HG03196 (cell line): ENCODE data around the gene NUDC.
"Not testable (repeated sequence)": the region's sequence is repeated elsewhere in the genome, so short reads cannot be mapped to it uniquely, and the experiment has no call there.

ENCODE experiments used
- ATAC-seq: cut with Tn5 transposase; IDR thresholded peaks from one replicate; pipeline ENCODE4 v1.9.1; 2021; ENCODE audit not compliant: unreplicated experiment

Gene NUDC

GRCh38 chr1:26911399-26912146 is 10.0 kb upstream of the NUDC start:
- ATAC-seq, result no peak

DNA sequence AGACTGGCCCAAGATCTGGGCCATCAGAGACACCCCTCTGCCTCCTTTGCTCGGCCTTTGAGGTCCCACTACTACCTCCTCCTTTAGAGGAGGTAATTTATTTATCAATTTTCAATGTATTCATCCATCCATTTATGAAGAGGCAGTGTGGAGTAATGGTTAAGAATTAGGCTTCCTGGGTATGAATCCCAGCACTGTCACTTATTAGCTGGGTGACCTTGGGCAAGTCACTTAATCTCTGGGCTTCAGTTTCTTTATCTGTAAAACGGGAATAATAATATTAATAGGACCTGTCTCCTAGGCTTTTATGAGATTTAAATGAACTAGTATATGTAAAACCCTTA is 9.4 kb upstream of the NUDC start:
- ATAC-seq, result no peak

DNA sequence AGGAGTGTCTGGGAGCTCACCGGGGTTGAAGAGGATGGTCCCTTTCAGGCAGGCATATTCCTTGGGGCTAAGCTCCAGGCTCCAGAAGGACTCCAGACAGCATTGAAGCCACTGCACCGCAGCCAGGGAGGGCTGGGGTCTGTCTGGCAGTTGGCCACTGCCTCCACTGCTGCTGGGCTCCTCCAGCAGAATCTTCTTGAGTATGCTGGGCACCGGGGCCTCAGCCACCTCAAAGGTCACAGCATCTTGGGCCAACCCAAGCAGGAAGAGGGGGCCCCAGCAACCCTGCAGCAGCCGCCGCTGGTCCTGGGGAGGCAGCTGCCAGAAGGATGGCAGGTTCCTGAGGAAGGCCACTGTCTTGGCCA is 8.2 kb upstream of the NUDC start:
- ATAC-seq, result no peak

GRCh38 chr1:26913754-26914619 is 7.6 kb upstream of the NUDC start, which contains the start of gene NR0B2:
Gene NR0B2, minus strand, starts transcription at chr1:26913975. Its CDS starts 35 bp downstream, at chr1:26913940.
- no peak for ATAC-seq

- ATAC-seq, result no peak
Measured at GRCh38 chr1:26915204-26915842, 6.2 kb upstream of the NUDC start.

DNA sequence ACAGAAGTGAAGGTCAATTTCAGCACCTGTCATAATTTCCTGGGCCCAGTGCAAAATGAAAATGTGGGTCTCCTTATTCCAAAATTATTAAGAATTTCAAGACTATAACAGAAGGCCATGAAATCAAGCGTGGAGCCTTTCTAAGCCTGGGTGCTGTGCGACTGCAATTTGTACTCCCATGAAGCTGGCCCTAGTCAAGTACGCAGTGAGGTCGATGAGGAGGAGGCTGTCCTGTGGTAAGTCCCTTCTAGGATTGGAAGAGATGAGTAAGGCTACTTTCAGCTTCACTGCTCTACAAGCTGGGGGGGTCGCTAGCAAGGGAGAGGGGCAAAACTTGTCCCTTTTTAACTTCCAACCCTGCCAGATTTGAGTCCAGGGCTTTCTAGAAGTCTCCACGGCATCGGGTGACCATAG is 410 bp upstream of the NUDC start:
- ATAC-seq, result no peak

- ATAC-seq, result no peak
Measured at GRCh38 chr1:26922431-26922729, 837 bp downstream of the NUDC start.

GRCh38 chr1:26922901-26923300 is 1.4 kb downstream of the NUDC start:
- ATAC-seq, result no peak

GRCh38 chr1:26923711-26924110 is 2.2 kb downstream of the NUDC start:
- ATAC-seq, result no peak

GRCh38 chr1:26932531-26932930 is 11.0 kb downstream of the NUDC start:
- ATAC-seq, result no peak

- ATAC-seq, result no peak
Measured at GRCh38 chr1:26936823-26937222, 15.3 kb downstream of the NUDC start.

DNA sequence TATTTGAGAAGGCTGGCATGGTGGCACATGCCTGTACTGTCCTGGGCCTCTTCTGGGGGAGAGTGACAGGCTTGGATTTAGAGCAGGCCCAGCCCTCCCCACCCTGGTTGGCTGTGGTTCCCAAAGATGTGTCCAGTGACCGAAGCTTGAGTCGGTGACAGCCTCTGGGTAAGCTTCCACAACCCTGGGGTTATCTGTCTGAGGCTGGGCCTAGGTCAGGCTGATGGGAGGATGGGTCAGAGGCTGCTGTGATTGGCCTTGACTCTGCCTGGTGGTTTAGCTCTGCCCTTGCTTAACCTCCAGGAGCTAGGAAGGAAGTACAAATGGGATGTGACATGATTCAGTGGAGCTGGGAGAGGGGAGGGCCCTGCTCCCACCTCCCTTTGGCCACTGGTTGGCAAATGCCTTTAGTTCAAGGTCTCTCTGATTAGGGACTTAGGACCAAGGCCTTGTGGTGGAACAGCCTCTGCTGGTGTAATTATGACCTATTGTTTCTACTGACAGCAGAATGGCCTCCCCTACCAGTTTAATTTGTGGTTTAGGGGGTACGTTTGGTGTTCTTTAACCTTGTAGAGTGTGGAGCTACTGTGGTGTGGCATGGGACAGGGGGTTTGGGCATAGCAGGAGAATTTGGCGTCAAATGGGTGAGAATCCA is 16.6 kb downstream of the NUDC start:
- ATAC-seq, result no peak

- ATAC-seq, result no peak
Measured at GRCh38 chr1:26938659-26939025, 17.1 kb downstream of the NUDC start.

DNA sequence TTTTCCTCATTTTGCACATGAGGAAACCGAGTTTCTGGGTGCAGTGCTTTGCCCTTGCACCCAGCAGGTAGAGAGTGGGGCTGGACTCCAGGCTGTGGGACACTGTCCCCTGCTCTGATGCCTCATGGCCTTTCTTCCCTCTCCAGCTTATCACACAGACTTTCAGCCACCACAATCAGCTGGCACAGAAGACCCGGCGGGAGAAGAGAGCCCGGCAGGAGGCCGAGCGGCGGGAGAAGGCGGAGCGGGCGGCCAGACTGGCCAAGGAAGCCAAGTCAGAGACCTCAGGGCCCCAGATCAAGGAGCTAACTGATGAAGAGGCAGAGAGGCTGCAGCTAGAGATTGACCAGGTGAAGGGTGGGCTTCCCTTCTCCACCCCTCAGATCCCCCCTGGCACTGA is 19.8 kb downstream of the NUDC start:
- ATAC-seq, result no peak

DNA sequence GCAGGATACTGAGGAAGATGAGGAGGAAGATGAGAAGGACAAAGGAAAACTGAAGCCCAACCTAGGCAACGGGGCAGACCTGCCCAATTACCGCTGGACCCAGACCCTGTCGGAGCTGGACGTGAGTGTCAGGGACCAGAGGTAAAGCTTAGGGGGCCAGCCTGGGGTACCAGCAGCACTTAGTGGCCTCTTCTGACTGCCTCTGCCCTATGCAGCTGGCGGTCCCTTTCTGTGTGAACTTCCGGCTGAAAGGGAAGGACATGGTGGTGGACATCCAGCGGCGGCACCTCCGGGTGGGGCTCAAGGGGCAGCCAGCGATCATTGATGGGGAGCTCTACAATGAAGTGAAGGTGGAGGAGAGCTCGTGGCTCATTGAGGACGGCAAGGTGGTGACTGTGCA is 21.1 kb downstream of the NUDC start:
- ATAC-seq, result no peak

GRCh38 chr1:26945138-26945537 is 23.6 kb downstream of the NUDC start:
- no peak for ATAC-seq

- ATAC-seq, result no peak
Measured at GRCh38 chr1:26945728-26946127, 24.2 kb downstream of the NUDC start.

GRCh38 chr1:26946270-26946669 is 24.7 kb downstream of the NUDC start:
- no peak for ATAC-seq

- ATAC-seq, result not testable (repeated sequence)
Measured at GRCh38 chr1:26948725-26949057, 27.1 kb downstream of the NUDC start.

DNA sequence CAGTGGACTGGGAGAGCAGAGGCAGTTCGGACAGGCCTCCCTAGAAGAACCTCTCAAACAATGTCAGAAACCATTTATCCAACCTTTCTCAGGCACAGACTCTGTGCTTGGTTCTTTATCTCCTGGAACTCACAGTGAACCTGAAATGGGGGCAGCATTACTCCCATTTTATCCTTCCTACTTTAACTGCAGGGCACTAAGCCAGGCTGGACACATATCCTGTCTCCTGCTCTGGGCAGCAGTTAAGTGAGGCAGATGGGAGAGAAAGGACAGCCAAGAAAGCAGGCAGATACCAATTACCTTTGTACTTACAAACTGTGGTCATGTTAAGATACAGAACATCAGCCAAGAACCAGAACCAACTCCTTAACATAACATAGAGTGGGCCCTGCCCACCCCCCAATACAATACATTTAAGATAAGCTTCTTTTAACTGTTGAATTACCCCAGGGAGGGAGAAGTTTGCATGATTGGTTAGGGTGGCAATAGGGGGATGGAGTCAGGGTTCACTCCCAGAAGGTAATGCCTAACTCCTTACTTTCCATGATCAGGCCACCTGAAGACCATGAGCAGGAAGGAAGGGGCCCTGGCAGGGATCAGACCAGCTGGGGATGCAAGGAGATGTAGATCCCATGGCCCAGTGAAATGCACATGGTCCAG is 27.9 kb downstream of the NUDC start:
- ATAC-seq, result no peak

GRCh38 chr1:26949926-26950319 is 28.4 kb downstream of the NUDC start:
- ATAC-seq, result no peak
